K562 (cell line): ENCODE measurements around the gene SOAT2. TPM values are rescaled to one million over a fixed set of nuclear protein-coding genes. Genes with fewer than 3 reads are reported as not detected.
"Not testable (repeated sequence)": the region's sequence is repeated elsewhere in the genome, so short reads cannot be mapped to it uniquely, and the experiment has no call there.

Experiments used
- ATAC-seq: fragments of 200-7000 bp; cut with Tn5 transposase; 3 replicates; pipeline ENCODE4 v1.9.1; 2020; ENCODE audit warnings: moderate library complexity
- BruUV-seq: library from RNA; stranded (reverse); fragments of 400-500 nt; replicated peaks from 2 replicates; lab custom pipeline; 2021; lab: Mats Ljungman, UMichigan
- CTCF ChIA-PET: fragments of 300-600 bp; formaldehyde crosslinking; extraction: SDS; loops from one replicate; lab custom pipeline; 2021; ENCODE audit warnings: low intra/inter-chr PET ratio; lab: Yijun Ruan, JAX
- POLR2A ChIA-PET: fragments of 300-600, 350-650 bp; sonication (Branson Sonifier 250); formaldehyde crosslinking; extraction: SDS; loops from one replicate; lab custom pipeline; 2021; ENCODE audit warnings: antibody characterized with exemption, inconsistent platforms; lab: Yijun Ruan, JAX
- DNase-seq, 4 experiments: peaks; one replicate each; pipeline versions ENCODE4 v3.0.0 to v3.0.0-alpha.2; 2011 to 2018; ENCODE audit warnings: low spot score in 3 of 4, mixed read lengths in 3 of 4; ENCODE audit errors: extremely low read depth in 1 of 4
- FAIRE-seq: peaks from 2 replicates; lab custom pipeline; 2011; peaks lifted over from hg19 to GRCh38; lab: Jason Lieb, UNC
- H2AFZ ChIP-seq: 2 replicates; pipeline ENCODE4 v1.6.0; 2011; ENCODE audit warnings: low read depth, low read length, control low read depth, inconsistent platforms
- H3K27ac ChIP-seq: fragments of 200-600 bp; 3 replicates; pipeline ENCODE4 v1.8.0; 2011; ENCODE audit warnings: low read depth, mild to moderate bottlenecking, control low read depth, inconsistent platforms, low read length, moderate library complexity, mixed read lengths; ENCODE audit errors: extremely low read depth
- H3K27me3 ChIP-seq, 2 experiments: fragments of 300-600 bp in 1 of 2; 2 replicates in 1 of 2; 3 replicates in 1 of 2; pipeline versions ENCODE4 v1.6.0 to v1.8.0; 2011; ENCODE audit warnings: inconsistent platforms in 2 of 2, low read length in 2 of 2, mild to moderate bottlenecking in 1 of 2, mixed read lengths in 1 of 2, moderate library complexity in 1 of 2; ENCODE audit not compliant: control insufficient read depth in 2 of 2, insufficient read depth in 2 of 2
- H3K36me3 ChIP-seq: fragments of 300-600 bp; 3 replicates; pipeline ENCODE4 v1.8.0; 2011; ENCODE audit warnings: mild to moderate bottlenecking, low read length, inconsistent platforms; ENCODE audit not compliant: control insufficient read depth, insufficient read depth
- H3K4me1 ChIP-seq, 2 experiments: fragments of 200-600 bp in 1 of 2; replicated peaks in 1 of 2; 2 replicates in 1 of 2; 3 replicates in 1 of 2; pipeline versions ENCODE4 v1.5.1 to v1.8.0; 2011; ENCODE audit warnings: inconsistent platforms in 2 of 2, low read length in 2 of 2, mild to moderate bottlenecking in 1 of 2, mixed read lengths in 1 of 2, moderate library complexity in 1 of 2; ENCODE audit not compliant: control insufficient read depth in 2 of 2, insufficient read depth in 2 of 2
- H3K4me2 ChIP-seq: 2 replicates; pipeline ENCODE4 v1.6.1; 2011; ENCODE audit warnings: low read length, control low read depth, inconsistent platforms, mixed read lengths; ENCODE audit not compliant: insufficient read depth
- H3K4me3 ChIP-seq: fragments of 200-600 bp; sonication (generic), shearing (Covaris generic); 2 replicates; pipeline ENCODE4 v1.5.1; 2016; ENCODE audit warnings: control low read depth, inconsistent platforms
- H3K79me2 ChIP-seq: fragments of 200-600 bp; 3 replicates; pipeline ENCODE4 v1.8.0; 2011; ENCODE audit warnings: low read length, inconsistent platforms; ENCODE audit not compliant: control insufficient read depth, insufficient read depth
- H3K9ac ChIP-seq, 2 experiments: 2 replicates each; pipeline versions ENCODE4 v1.6.0 to v1.6.1; 2011; ENCODE audit warnings: low read depth in 2 of 2, low read length in 2 of 2, control low read depth in 1 of 2, inconsistent platforms in 1 of 2, mild to moderate bottlenecking in 1 of 2, mixed read lengths in 1 of 2; ENCODE audit not compliant: insufficient read depth in 1 of 2
- H3K9me1 ChIP-seq: one replicate; pipeline ENCODE4 v1.6.0; 2011; ENCODE audit warnings: inconsistent platforms, mild to moderate bottlenecking, low read length, moderate library complexity; ENCODE audit not compliant: control insufficient read depth, insufficient read depth
- H3K9me3 ChIP-seq: replicated peaks from 2 replicates; pipeline ENCODE4 v1.5.1; 2011; ENCODE audit warnings: low read depth, low read length, inconsistent platforms; ENCODE audit not compliant: control insufficient read depth, insufficient read depth
- H4K20me1 ChIP-seq: replicated peaks from 2 replicates; pipeline ENCODE4 v1.6.1; 2011; ENCODE audit warnings: low read length, inconsistent platforms, mixed read lengths; ENCODE audit not compliant: control insufficient read depth, insufficient read depth
- AFF1 ChIP-seq, 2 experiments: fragments of 450-650 bp; IDR thresholded peaks; 2 replicates each; pipeline ENCODE4 v1.6.1; 2018; ENCODE audit warnings: mild to moderate bottlenecking in 2 of 2, low read depth in 1 of 2; ENCODE audit not compliant: partially characterized antibody in 2 of 2
- CEBPB ChIP-seq: fragments of 450-650 bp; IDR thresholded peaks from 2 replicates; pipeline ENCODE4 v1.6.1; 2016; ENCODE audit warnings: missing genetic modification characterization, missing compliant biosample characterization
- COPS2 ChIP-seq: fragments of 450-650 bp; conservative IDR thresholded peaks from 2 replicates; pipeline ENCODE4 v1.6.1; 2016; ENCODE audit warnings: mild to moderate bottlenecking, moderate library complexity
- KAT8 ChIP-seq: fragments of 450-650 bp; IDR thresholded peaks from 2 replicates; pipeline ENCODE4 v1.6.1; 2016; ENCODE audit warnings: low read depth, mild to moderate bottlenecking
- NR1H2 ChIP-seq: sonication (generic); formaldehyde crosslinking; IDR thresholded peaks from 2 replicates; pipeline ENCODE4 v1.4.0; 2020; ENCODE audit warnings: mild to moderate bottlenecking, missing genetic modification reagents
- PHF21A ChIP-seq: fragments of 450-650 bp; IDR thresholded peaks from 2 replicates; pipeline ENCODE4 v1.6.1; 2017; ENCODE audit warnings: low read depth, borderline replicate concordance
- RBM17 ChIP-seq: fragments of 200-400 bp; formaldehyde crosslinking; IDR thresholded peaks from 2 replicates; pipeline ENCODE4 v1.6.1; 2017; ENCODE audit warnings: low read depth, mild to moderate bottlenecking, low read length, borderline replicate concordance
- TARDBP ChIP-seq: fragments of 450-650 bp; IDR thresholded peaks from 2 replicates; pipeline ENCODE4 v1.6.1; 2016
- ZNF384 ChIP-seq: IDR thresholded peaks from 2 replicates; pipeline ENCODE4 v1.6.1; 2012; ENCODE audit warnings: low read depth, low read length, improper control_type of control experiment
- WGBS: fragments of 100-300 bp; shearing (Covaris generic); methylation state at CpG from one replicate; pipeline ENCODE4 v1.1.6; 2016; ENCODE audit warnings: low coverage, mixed read lengths; ENCODE audit not compliant: insufficient coverage; ENCODE audit errors: missing lambda C conversion rate; 5-methylcytosine and 5-hydroxymethylcytosine counted together
- in situ Hi-C: fragments of 300-500 bp; cut with MboI; formaldehyde crosslinking; loops from 4 replicates; pipeline ENCODE4 v1.15.0; 2018; ENCODE audit warnings: inconsistent platforms, mixed read lengths
- intact Hi-C: fragments of 100-400 bp; cut with micrococcal nuclease; formaldehyde crosslinking; loops from 2 replicates; pipeline ENCODE4 v1.14.2; 2022
- polyA plus RNA-seq, 8 experiments: library from polyadenylated mRNA; depleted of rRNA in 4 of 8; stranded (reverse) in 5 of 8; unstranded in 3 of 8; fragments of >200 nt; fragmentation: Nextera tagmentation in 2 of 8; fragmentation: Illumina TruSeq in 1 of 8; extraction: Ambion mirVana in 2 of 8; extraction: Trizol in 1 of 8; gene quantifications; 2 replicates each; pipeline versions ENCODE4 v1.2.1 to v1.2.3, GENCODE V29; 2011 to 2014; ENCODE audit warnings: inconsistent platforms in 1 of 8, missing spikeins in 1 of 8
- total RNA-seq, 7 experiments: library from RNA; depleted of rRNA in 6 of 7; stranded (reverse); fragments of >200 nt in 6 of 7; fragmentation: Illumina TruSeq in 2 of 7; extraction: Trizol in 2 of 7; gene quantifications; 2 replicates each; pipeline versions ENCODE4 v1.2.1 to v1.2.3, GENCODE V29; 2011 to 2021; ENCODE audit warnings: low replicate concordance in 1 of 7

Gene SOAT2
- total and polyA plus RNA-seq, 9 of the 15 experiments (the other 6 are each of a cell fraction or from before 2014, with no cell fraction given), result 0.04 TPM; not detected in 8

GRCh38 chr12:53107122-53107521 lies 3.8 kb downstream of the SOAT2 start (continued):
- TF ChIP-seq KAT8 (no peak), TARDBP (no peak), NR1H2 (CRISPR knock-in tag) (no peak), PHF21A (no peak), RBM17 (no peak), COPS2 (no peak)

DNA sequence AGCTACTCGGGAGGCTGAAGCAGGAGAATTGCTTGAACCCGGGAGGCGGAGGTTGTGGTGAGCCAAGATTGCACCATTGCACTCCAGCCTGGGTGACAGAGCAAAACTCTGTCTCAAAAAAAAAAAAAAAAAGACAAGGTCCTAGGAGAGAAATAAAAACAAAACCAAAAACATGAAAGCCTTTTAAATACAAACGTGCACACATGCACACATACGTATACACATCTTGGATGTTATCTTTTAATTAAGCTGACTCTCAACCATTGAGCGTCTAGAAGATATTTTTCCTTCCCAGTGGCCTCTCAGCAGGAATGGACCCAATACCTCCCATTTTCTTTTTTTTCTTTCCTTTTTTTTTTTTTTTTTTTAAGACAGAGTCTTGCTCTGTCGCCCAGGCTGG lies 9.1 kb downstream of the SOAT2 start:
- H3K4me1 ChIP-seq, H3K27me3 ChIP-seq, H3K9ac ChIP-seq, ATAC-seq, H3K9me3 ChIP-seq, DNase-seq, H3K4me2 ChIP-seq, BruUV-seq, H2AFZ ChIP-seq, intact Hi-C loops, in situ Hi-C loops, H3K4me3 ChIP-seq, H3K79me2 ChIP-seq, CTCF ChIA-PET, H3K27ac ChIP-seq, H4K20me1 ChIP-seq, H3K36me3 ChIP-seq, FAIRE-seq, H3K9me1 ChIP-seq: not testable (repeated sequence)
- POLR2A ChIA-PET, result interaction anchor here (0.7 to 2.1 kb wide), 2 partner anchors 9 to 15 kb away, joined by 3 to 9 read pairs; partner anchors contain the start of gene SOAT2
- 66% methylated on average over 7 of the region's 7 CpGs for WGBS
- TF ChIP-seq AFF1 (IDR thresholded peaks at IDR 0.05; ENCODE audit: low read depth in 1 of 2, partially characterized antibody in 2 of 2) (peak in 1 of 2 experiments; percentile 74), CEBPB (peak; percentile 37; the same call in 1 of the 2 replicates), ZNF384 (peak; percentile 43; the same call in 1 of the 2 replicates)
